H9 (cell line): Measurements from ENCODE around the gene SMIM32. TPM values are rescaled to one million over a fixed set of nuclear protein-coding genes. Genes with fewer than 3 reads are reported as not detected.

ENCODE experiments used
- DNase-seq: peaks from one replicate; pipeline ENCODE4 v3.0.0-alpha.2; 2017
- H2AFZ ChIP-seq: one replicate; pipeline ENCODE4 v1.6.1; 2013; ENCODE audit warnings: mild to moderate bottlenecking, low read length, control low read depth, moderate library complexity
- H2AK5ac ChIP-seq: 2 replicates; pipeline ENCODE4 v1.6.1; 2013; ENCODE audit warnings: low read length, control low read depth, mixed read lengths; ENCODE audit not compliant: insufficient read length
- H2BK120ac ChIP-seq: one replicate; pipeline ENCODE4 v1.6.1; 2013; ENCODE audit warnings: low read depth, mild to moderate bottlenecking, low read length, control low read depth, inconsistent platforms; ENCODE audit not compliant: poor library complexity, severe bottlenecking
- H2BK12ac ChIP-seq: 2 replicates; pipeline ENCODE4 v1.6.1; 2013; ENCODE audit warnings: low read length, control low read depth, mixed read lengths, low read depth; ENCODE audit not compliant: insufficient read length
- H2BK15ac ChIP-seq: 2 replicates; pipeline ENCODE4 v1.6.1; 2013; ENCODE audit warnings: low read depth, low read length, control low read depth
- H2BK20ac ChIP-seq: one replicate; pipeline ENCODE4 v1.6.1; 2013; ENCODE audit warnings: low read depth, mild to moderate bottlenecking, low read length, control low read depth, inconsistent platforms; ENCODE audit not compliant: poor library complexity, severe bottlenecking
- H2BK5ac ChIP-seq: 2 replicates; pipeline ENCODE4 v1.6.1; 2013; ENCODE audit warnings: low read length, control low read depth, mixed read lengths; ENCODE audit not compliant: insufficient read length
- H3K14ac ChIP-seq: 2 replicates; pipeline ENCODE4 v1.6.1; 2013; ENCODE audit warnings: low read length, control low read depth; ENCODE audit not compliant: insufficient read depth
- H3K18ac ChIP-seq: 2 replicates; pipeline ENCODE4 v1.6.1; 2013; ENCODE audit warnings: low read depth, mild to moderate bottlenecking, mixed read lengths, low read length, control low read depth; ENCODE audit not compliant: insufficient read length
- H3K23ac ChIP-seq: 2 replicates; pipeline ENCODE4 v1.6.1; 2013; ENCODE audit warnings: low read length, control low read depth, mixed read lengths, low read depth; ENCODE audit not compliant: insufficient read length
- H3K23me2 ChIP-seq: 2 replicates; pipeline ENCODE4 v1.6.1; 2013; ENCODE audit warnings: low read depth, mild to moderate bottlenecking, mixed read lengths, low read length, control low read depth; ENCODE audit not compliant: insufficient read length, poor library complexity, severe bottlenecking
- H3K27ac ChIP-seq: 2 replicates; pipeline ENCODE4 v1.5.1; 2013; ENCODE audit warnings: low read length, control low read depth, mixed read lengths, low read depth; ENCODE audit not compliant: insufficient read length
- H3K27me3 ChIP-seq: 2 replicates; pipeline ENCODE4 v1.6.1; 2013; ENCODE audit warnings: low read length, control low read depth, inconsistent platforms; ENCODE audit not compliant: insufficient read depth
- H3K4ac ChIP-seq: 2 replicates; pipeline ENCODE4 v1.6.1; 2013; ENCODE audit warnings: low read depth, mild to moderate bottlenecking, control low read depth, inconsistent platforms, low read length, moderate library complexity
- H3K4me1 ChIP-seq: 2 replicates; pipeline ENCODE4 v1.6.1; 2013; ENCODE audit warnings: low read length, control low read depth, inconsistent platforms; ENCODE audit not compliant: insufficient read depth
- H3K4me2 ChIP-seq: 2 replicates; pipeline ENCODE4 v1.6.1; 2013; ENCODE audit warnings: low read length, control low read depth, mixed read lengths; ENCODE audit not compliant: insufficient read length, insufficient read depth
- H3K56ac ChIP-seq: 2 replicates; pipeline ENCODE4 v1.6.1; 2013; ENCODE audit warnings: low read depth, mild to moderate bottlenecking, mixed read lengths, low read length, control low read depth; ENCODE audit not compliant: insufficient read length
- H3K79me1 ChIP-seq: 2 replicates; pipeline ENCODE4 v1.6.1; 2013; ENCODE audit warnings: low read depth, mild to moderate bottlenecking, moderate library complexity, low read length, control low read depth, inconsistent platforms; ENCODE audit not compliant: insufficient read depth, poor library complexity, severe bottlenecking
- H3K79me2 ChIP-seq: 2 replicates; pipeline ENCODE4 v1.6.1; 2013; ENCODE audit warnings: low read length, control low read depth, inconsistent platforms; ENCODE audit not compliant: insufficient read depth
- H3K9ac ChIP-seq: 2 replicates; pipeline ENCODE4 v1.6.1; 2013; ENCODE audit warnings: low read length, control low read depth, mixed read lengths; ENCODE audit not compliant: insufficient read length; ENCODE audit errors: extremely low read depth
- H3K9me3 ChIP-seq: one replicate; pipeline ENCODE4 v1.6.1; 2013; ENCODE audit warnings: low read depth, low read length, inconsistent platforms; ENCODE audit not compliant: control insufficient read depth
- H3T11ph ChIP-seq: one replicate; pipeline ENCODE4 v1.6.1; 2013; ENCODE audit warnings: mild to moderate bottlenecking, low read length, control low read depth, inconsistent platforms
- H4K20me1 ChIP-seq: one replicate; pipeline ENCODE4 v1.6.1; 2013; ENCODE audit not compliant: control insufficient read depth, insufficient read length, insufficient read depth
- H4K5ac ChIP-seq: 2 replicates; pipeline ENCODE4 v1.6.1; 2013; ENCODE audit warnings: low read depth, mild to moderate bottlenecking, mixed read lengths, low read length, control low read depth; ENCODE audit not compliant: insufficient read length
- H4K8ac ChIP-seq: replicated peaks from 2 replicates; pipeline ENCODE4 v1.6.1; 2013; ENCODE audit warnings: low read length, control low read depth, mixed read lengths, low read depth; ENCODE audit not compliant: insufficient read length
- H4K91ac ChIP-seq: 2 replicates; pipeline ENCODE4 v1.6.1; 2013; ENCODE audit warnings: low read depth, mild to moderate bottlenecking, moderate library complexity, mixed read lengths, low read length, control low read depth; ENCODE audit not compliant: insufficient read length
- H3K27ac Mint-ChIP-seq, 3 experiments: 2 replicates in 2 of 3; 3 replicates in 1 of 3; pipeline ENCODE4 v1.8.0; 2020 to 2021; ENCODE audit warnings: mixed read lengths in 3 of 3, mild to moderate bottlenecking in 1 of 3, moderate library complexity in 1 of 3
- H3K27me3 Mint-ChIP-seq: 2 replicates; pipeline ENCODE4 v1.8.0; 2021; ENCODE audit warnings: low read depth, mild to moderate bottlenecking, moderate library complexity, mixed read lengths
- H3K36me3 Mint-ChIP-seq, 3 experiments: 2 replicates in 2 of 3; 3 replicates in 1 of 3; pipeline ENCODE4 v1.8.0; 2020 to 2021; ENCODE audit warnings: low read depth in 3 of 3, mixed read lengths in 3 of 3; ENCODE audit not compliant: insufficient read depth in 1 of 3
- H3K4me1 Mint-ChIP-seq, 2 experiments: 2 replicates each; pipeline ENCODE4 v1.8.0; 2020; ENCODE audit warnings: mixed read lengths in 2 of 2
- H3K4me3 Mint-ChIP-seq, 2 experiments: 2 replicates in 1 of 2; 3 replicates in 1 of 2; pipeline ENCODE4 v1.8.0; 2020 to 2021; ENCODE audit warnings: mild to moderate bottlenecking in 2 of 2, mixed read lengths in 2 of 2, moderate library complexity in 1 of 2
- H3K9me3 Mint-ChIP-seq, 2 experiments: 2 replicates in 1 of 2; 3 replicates in 1 of 2; pipeline ENCODE4 v1.8.0; 2020; ENCODE audit warnings: mild to moderate bottlenecking in 2 of 2, mixed read lengths in 2 of 2, moderate library complexity in 1 of 2
- CTCF ChIP-seq: fragments of 200-600 bp; sonication (generic); conservative IDR thresholded peaks from 3 replicates; pipeline ENCODE4 v1.8.0; 2021; ENCODE audit warnings: antibody characterized with exemption, mild to moderate bottlenecking
- WGBS: extraction: QIAGEN DNeasy Blood & Tissue Kit; methylation state at CpG from one replicate; pipeline ENCODE4 v1.1.7; 2013; ENCODE audit warnings: missing lambda C conversion rate, low lambda C conversion rate, mixed read lengths; ENCODE audit not compliant: insufficient read length; ENCODE audit errors: extremely low coverage; 5-methylcytosine and 5-hydroxymethylcytosine counted together
- total RNA-seq: library from RNA; stranded (reverse); gene quantifications from 2 replicates; pipeline ENCODE4 v1.2.1, GENCODE V29; 2021

The SMIM32 gene
- total RNA-seq, 1 experiment from 2014 or later: not detected

GRCh38 chr5:136213919-136214493, 21.0 kb upstream of the SMIM32 start:
- Histone ChIP-seq H3K4me1 (no peaks in the 10 kb centered on the region), H4K91ac (no peak overlapping the region), H3K14ac (no peak overlapping the region), H2AK5ac (no peak overlapping the region), H2BK120ac (no peak overlapping the region), H3K79me2 (no peaks in the 10 kb centered on the region), H3T11ph (no peak overlapping the region), H4K5ac (no peak overlapping the region), H2BK12ac (no peak overlapping the region), H3K9me3 (no peaks in the 10 kb centered on the region), H2BK5ac (no peak overlapping the region), H4K8ac (no peak overlapping the region), H3K9ac (no peak overlapping the region), H3K23me2 (no peaks in the 10 kb centered on the region), H3K4ac (no peak overlapping the region), H4K20me1 (no peaks in the 10 kb centered on the region), H3K4me2 (no peak overlapping the region), H3K27me3 (no peaks in the 10 kb centered on the region), H3K79me1 (no peaks in the 10 kb centered on the region), H2BK20ac (no peak overlapping the region), H3K18ac (no peak overlapping the region), H3K27ac (no peak overlapping the region), H2AFZ (no peak overlapping the region), H3K56ac (no peak overlapping the region), H2BK15ac (no peak overlapping the region), H3K23ac (no peak overlapping the region)
- H3K36me3 Mint-ChIP-seq: peaks cover 0 to 1% (median 0%) of the 10 kb centered on the region in 3 experiments; a peak in 1 of 7 replicates
- H3K4me3 Mint-ChIP-seq: no peak overlapping the region
- no peak overlapping the region for H3K27ac Mint-ChIP-seq
- H3K4me1 Mint-ChIP-seq: peaks cover 16 to 18% of the 10 kb centered on the region in 2 experiments
- TF ChIP-seq CTCF: no peak
- no CpG with 5 or more reads among the region's 9 CpGs for WGBS
- no peak for DNase-seq
- peaks cover 57% of the 10 kb centered on the region for H3K27me3 Mint-ChIP-seq
- H3K9me3 Mint-ChIP-seq: no peaks in the 10 kb centered on the region; a peak in 2 of 5 replicates
